Superior temporal gyrus (tissue), 1 donor: ENCODE results near the gene RABEP1.
"Not testable (repeated sequence)": the region's sequence is repeated elsewhere in the genome, so short reads cannot be mapped to it uniquely, and the experiment has no call there.

Source experiments
- DNase-seq: peaks from one replicate; pipeline ENCODE4 v3.0.0-alpha.2; 2016; ENCODE audit errors: extremely low spot score

Gene RABEP1, protein sequence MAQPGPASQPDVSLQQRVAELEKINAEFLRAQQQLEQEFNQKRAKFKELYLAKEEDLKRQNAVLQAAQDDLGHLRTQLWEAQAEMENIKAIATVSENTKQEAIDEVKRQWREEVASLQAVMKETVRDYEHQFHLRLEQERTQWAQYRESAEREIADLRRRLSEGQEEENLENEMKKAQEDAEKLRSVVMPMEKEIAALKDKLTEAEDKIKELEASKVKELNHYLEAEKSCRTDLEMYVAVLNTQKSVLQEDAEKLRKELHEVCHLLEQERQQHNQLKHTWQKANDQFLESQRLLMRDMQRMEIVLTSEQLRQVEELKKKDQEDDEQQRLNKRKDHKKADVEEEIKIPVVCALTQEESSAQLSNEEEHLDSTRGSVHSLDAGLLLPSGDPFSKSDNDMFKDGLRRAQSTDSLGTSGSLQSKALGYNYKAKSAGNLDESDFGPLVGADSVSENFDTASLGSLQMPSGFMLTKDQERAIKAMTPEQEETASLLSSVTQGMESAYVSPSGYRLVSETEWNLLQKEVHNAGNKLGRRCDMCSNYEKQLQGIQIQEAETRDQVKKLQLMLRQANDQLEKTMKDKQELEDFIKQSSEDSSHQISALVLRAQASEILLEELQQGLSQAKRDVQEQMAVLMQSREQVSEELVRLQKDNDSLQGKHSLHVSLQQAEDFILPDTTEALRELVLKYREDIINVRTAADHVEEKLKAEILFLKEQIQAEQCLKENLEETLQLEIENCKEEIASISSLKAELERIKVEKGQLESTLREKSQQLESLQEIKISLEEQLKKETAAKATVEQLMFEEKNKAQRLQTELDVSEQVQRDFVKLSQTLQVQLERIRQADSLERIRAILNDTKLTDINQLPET

DNA sequence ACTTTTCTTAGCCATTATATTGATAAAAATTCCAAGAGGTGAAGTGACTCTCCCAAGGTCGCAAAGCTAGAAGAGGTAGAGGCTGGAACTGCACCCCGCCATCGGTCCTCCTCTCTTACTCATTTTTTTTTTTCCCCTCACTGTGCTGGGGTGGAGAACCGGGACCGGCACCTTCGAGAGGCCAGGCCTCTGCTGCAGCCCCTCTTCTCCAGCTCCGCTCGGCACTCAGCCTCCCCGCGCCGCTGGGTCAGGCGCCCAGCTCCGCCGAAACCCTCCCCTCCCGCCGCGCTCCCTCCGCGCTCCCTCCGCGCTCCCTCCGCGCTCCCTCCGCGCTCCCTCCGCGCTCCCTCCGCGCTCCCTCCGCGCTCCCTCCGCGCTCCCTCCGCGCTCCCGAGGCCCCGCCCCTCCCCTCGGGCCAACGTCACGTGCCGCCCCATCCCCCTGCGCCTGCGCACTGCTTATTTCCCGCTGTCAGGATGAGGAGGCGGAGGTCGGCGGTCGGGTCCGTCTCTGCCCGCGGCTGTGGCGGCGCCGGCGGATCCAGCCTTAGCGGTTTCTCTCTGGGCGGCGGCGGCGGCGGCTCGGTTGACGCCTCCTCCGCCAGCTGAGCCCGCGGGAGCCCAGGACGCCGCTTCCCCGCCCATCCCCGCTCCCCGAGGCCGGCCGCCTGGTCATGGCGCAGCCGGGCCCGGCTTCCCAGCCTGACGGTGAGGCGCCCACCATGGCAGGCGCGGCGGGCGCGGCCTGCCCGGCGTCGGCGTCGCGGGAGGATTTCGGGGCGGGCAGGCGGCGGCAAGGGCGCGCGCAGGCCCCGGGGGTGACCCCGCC is at the start of gene RABEP1:
RABEP1 (plus strand) TSS at position 471 of the 828 bp plus-strand sequence; CDS start at position 674, 203 bp downstream.
- DNase-seq, result peak; percentile 83

DNA sequence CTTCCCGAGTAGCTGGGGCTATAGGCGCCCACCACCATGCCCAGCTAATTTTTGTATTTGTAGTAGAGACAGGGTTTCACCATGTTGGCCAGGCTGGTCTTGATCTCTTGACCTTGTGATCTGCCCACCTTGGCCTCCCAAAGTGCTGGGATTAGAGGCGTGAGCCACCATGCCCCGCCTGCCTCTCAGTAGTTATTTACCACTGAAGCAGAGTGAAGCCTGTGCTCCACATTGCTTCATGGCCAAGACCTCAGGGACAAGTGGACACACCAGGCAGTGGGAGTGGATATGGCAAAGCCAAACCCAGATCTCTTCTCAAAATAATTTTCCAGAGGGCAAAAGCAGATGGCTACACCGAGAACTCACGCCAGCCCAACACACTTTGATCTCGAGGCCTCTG is 48.6 kb upstream of the RABEP1 start:
- DNase-seq, result not testable (repeated sequence)

DNA sequence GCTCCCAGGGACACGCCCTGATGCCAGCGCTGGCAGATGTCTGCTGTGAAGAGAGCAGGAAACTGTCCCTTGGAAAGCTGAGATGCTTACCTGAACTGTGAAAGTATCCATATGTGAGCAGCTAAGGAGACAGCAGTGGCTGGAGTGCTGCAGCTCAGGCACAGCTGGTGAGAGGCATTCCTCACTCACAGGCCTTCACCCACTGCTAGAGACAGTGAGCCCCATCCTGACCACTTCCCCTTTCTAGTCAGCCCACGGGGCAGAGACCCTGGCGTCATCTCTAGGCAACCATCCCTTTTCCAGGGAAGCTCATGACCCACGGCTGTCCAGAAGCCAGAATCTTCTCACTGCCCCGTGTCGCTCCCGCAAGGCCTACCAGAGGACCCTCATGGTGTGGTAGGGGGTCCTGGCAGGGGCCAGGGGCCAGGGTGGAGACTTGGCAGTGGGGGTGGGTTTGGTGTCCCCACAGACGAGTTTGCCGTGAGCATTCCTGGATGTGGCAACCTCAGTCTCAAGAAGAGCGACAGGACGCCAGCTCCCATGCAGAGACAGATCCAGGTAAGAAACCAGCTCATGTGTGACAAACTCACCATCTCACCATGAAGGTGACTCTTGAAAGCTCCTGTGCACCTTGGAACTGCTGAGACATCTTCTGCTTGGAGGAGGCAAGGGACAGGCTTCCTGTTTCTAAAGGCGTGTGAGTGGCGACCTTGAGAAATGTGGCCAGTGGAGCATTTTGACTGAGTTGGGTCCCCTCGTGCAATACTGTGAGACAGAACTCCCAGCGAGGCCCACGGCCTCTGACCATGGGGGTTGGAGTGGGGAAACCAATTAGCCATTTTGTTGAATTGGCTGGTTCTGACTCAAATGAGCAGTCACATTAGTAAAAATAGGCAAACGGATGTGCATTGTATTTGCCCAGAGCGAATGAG is 47.2 kb upstream of the RABEP1 start, which contains the start of gene SCIMP:
SCIMP (minus strand) TSS at position 216 of the 932 bp plus-strand sequence; CDS start at position 111, 105 bp downstream.
- peak; percentile 17 for DNase-seq

DNA sequence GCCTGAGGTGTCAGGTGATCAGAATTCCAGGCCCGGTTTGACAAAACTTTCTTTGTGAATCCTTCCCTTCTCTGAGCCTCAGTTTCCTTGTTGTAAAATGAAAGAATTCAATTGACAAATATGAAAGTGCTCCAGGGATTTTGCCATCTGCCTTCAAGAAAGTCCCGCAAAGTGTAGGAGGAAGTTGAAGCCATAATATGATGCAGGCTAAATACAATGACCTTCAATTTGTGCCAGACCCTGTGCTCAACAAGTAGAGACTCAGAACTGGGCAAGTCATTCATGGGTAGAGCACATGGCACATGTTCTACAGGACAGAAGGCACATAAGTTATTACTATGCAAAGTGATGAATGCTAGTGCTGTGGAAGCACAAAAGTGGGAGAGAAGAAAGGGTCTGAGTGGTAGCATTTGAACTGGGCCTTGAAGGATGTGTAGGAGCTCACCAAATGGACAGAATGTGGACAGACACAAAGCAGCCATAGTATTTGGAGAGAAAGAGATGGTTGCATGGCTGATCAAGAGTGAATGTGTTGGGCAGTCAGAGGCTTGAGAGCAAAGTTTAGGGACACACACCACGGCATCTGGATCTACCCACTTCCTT is 45.0 kb upstream of the RABEP1 start:
- no peak for DNase-seq

DNA sequence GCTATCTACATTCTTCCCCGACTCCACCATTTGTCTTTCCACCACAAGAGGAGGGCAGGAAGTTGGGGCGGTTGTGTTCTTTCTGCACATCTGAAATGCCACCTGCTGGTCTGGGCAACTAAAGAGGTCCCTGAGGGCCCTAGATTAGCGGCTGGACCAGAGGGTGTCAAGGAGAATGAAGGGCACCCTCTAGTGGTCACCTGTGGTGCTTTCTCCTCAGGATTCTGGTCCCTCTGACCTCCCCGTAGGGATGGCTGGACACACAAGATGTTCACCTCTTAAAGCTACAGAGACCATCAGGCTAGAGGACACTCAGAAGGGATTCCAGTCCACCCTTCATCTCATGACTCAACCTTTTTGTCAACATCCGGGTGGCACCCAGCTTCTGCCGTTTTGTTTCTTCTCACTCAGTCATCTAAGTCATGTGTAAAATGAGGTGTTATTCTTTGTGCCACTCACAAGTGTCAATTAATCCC is 44.5 kb upstream of the RABEP1 start:
- peak; percentile 29 for DNase-seq

DNA sequence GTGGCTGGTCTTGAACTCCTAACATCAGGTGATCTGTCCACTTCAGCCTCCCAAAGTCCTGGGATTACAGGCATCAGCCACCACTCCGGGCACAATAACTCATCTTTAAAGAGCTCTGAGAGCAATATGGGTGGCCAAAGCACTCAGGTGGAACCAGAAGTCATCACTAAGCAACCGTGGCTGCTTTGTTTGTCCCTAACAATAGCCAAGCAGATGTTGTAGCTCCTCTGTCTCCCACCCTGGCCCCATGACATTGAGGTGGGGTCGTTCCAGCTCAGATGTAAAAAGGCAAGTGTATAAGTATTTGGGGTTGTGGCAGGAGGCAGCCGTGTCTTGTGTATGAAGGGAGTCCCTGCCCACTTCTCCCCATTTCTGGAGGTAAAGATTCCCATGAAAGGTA is 43.8 kb upstream of the RABEP1 start:
- no peak for DNase-seq

DNA sequence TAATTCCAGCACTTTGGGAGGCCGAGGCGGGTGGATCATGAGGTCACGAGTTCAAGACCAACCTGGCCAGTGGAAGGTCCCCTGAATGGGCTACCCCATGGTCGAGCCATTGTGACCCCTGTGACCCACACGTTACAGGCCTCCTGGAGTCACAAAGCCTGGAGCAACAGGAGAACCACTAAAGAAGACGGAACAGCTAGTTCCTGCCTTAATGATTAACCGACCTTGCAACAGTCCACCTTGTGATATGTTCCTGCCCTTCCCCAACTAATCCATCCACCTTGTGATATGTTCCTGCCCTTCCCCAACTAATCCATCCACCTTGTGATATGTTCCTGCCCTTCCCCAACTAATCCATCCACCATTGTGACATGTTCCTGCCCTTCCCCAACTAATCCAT is 42.3 kb upstream of the RABEP1 start:
- not testable (repeated sequence) for DNase-seq

DNA sequence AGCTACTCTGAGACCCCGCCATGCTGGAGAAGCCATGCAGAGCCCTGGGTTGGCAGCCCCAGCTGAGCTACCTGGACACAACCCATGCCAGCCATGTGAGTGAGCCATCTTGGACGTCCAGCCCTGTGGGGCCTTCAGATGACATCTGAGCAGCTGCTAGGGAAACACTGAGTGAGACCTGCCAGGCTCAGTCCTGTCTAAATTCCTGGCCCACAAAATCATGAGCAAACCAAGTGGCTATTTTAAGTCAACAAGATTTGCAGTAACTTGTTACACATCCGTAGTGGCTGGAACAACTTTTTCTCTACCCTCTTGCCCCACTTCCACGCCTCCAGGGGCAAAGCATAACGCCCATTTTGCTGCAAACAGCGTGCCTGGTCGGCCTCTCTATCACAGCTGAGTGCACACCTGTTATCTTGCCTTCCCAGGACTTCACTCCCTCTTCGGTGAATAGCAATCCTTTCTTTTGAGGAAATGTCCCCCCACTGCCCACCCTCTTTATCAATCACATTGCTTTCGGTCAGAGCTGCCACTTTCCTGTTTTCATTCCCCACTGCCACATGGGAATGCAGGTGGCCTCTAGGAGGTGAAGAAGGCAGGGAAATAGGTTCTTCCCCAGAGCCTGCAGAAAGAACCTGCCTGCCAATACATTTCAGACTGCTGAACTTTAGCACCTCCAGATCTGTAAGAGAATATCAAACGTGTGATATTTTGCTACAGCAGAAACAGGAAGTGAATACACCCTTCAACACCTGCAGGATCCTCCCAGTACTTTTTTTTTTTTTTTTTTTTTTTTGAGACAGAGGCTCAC is 40.0 kb upstream of the RABEP1 start:
- DNase-seq, result no peak

DNA sequence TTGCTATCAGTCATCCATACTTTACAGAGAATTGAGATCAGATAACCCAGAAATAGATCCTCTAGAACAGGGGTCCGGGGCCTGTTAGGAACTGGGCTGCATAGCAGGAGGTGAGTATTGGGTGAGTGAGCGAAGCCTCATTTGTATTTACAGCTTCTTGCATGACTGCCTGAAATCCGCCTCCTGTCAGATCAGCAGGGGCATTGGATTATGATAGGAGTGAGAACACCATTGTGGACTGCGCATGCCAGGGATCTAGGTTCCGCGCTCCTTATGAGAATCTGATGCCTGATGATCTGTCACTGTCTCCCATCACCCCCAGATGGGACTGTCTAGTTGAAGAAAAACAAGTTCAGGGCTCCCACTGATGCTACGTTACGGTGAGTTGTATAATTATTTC is 34.5 kb upstream of the RABEP1 start:
- no peak for DNase-seq

DNA sequence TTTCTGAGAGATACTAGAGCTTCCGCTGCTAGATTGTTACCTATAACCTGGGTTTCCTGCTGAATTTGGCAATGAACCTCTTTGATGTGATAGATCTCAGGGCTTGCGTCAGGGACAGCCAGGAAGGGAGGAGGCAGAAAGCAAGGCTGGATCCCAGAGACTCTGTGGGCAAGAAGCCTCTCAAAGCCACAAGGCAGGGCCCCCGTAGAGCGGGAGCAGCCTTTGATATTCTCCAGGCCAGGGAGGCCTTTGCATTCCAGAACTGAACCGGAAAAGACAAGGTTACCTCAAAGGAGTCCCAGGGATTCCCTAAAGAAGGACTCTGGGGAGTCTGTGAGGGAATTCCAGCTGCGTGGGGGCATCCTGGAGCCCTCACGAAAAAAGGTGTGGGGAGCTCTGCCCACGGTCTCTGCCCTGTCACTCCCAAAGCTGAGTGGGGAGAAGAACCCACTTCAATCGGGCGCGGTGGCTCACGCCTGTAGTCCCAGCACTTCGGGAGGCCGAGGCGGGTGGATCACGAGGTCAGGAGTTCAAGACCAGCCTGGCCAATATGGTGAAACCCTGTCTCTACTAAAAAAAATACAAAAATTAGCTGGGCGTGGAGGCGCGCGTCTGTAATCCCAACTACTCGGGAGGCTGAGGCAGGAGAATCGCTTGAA is 33.1 kb upstream of the RABEP1 start:
- DNase-seq, result no peak

DNA sequence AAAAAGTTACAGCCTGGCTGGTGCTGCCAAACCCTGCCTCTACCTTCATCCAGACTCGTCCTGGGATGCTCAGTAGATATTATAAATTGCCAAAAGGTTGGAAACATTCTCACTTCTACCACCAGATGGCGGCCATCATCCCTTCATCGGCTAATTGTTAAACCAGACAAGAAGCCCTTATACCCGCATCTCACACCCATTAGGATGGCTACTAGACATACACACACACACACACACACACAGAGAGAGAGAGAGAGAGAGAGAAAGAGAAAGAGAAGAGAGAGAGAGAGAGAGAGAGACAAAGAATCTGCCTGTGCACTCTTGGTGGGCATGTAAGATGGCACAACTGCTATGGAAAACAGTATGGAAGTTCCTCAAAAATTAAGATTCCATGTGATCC is 32.5 kb upstream of the RABEP1 start:
- peak; percentile 92 for DNase-seq

DNA sequence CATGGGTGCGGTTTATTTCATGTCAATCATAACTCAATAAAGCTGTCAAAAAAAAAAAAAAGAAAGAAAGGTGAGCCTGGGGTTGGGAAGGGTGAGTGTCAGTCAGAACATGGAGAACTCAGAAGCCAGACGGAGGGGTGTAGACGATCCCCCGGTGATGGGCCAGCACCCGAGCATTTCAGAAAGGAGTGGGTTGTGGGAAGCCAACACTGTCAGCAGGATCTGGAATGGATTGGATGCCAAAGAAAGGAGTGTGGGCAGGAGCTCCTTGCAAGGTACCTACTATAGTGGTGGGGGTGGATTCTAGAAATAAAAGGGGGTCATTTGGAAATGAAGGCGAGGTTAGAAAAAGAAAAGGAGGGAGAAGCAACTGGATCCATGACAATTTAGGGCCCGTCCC is 27.7 kb upstream of the RABEP1 start:
- DNase-seq, result no peak

DNA sequence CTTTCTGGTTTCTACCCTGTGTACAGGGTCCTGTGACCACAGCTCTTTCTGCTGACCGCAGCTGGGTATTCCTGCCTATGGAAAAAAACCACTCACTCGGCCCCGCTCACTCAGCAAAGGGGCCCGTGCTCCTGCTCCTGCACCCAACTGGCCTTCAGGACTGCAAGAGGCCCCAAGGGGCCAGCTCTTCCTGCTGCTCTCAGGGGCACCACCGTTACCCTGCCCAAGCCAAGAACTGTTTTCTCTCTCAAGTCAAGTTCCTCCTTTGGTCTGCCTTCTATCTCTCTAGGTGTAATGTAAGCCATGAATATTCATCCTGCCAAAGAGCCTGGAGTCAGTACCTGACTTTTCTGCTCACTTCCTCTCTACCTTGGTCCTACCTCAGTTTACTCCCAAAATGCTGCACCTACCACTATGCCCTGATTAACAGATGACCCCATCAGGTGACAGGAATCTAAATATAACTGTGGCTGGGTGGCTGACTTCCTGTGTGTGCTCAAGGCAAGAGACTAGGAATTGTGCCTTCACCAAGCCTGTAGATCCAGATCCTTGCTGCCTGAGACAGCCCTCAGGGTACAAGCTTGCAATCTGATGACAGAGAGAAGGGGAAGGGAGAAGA is 27.1 kb upstream of the RABEP1 start:
- peak; percentile 16 for DNase-seq

DNA sequence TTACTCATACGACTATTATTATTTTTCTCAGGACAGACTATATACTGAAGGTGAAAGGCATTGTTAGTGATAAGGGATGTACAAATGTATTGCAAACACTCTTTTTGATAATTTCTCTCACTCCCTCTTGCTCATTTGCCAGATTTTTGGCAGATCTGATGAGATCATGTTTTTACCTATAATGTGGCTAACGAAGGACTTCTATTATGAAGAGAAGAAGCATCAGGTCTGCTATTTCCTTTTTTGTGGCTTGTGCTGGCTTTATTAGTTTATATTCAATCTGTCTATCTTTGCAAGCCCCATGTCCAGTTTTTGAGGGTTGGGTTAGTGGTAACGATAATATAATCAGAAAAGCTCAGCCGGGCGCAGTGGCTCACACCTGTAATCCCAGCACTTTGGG is 25.0 kb upstream of the RABEP1 start:
- no peak for DNase-seq

DNA sequence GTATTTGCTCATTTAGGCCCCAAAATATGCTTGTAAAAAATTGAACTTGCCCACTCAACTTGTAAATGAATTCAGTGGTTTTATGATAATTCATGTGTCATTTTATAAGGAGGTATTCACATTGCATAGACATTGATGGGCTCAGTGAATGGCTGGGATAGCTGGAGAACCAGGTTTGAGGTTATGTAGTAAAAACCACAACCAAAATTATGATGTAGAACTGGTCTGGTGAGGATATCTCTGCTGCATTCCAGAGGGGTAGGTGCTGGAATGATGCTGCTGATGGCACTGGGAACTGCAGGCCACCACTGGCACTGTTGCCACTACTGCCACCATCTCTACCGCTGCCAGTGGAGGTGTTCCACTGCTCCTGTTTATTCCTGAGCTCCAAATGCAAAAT is 21.5 kb upstream of the RABEP1 start:
- no peak for DNase-seq

DNA sequence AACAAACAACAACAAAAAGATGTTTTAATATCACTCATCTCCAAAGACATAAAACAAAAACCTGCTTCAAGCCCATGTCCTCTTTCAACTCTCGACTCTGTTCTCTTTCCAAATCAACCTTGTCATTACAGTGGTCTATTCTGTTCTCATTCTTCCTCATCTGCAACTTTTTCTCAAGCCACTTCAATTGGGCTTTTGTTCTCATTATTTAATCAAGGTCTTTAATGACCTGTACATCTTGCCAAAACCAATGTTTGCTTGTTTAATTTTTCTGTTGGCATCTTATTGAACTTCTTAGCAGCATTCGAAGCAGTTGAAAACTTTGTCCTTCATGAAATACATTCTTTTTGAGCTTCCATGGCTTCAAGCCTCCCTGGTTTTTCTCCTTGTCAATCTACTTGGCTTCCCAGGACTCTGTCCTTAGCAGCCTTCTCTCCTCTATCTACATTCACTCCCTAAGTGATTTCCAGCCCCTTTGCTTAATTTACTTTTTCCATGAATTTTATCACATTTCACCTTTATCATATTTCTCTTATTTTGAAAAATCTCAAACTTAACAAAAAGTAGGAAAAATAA is 19.6 kb upstream of the RABEP1 start:
- DNase-seq, result no peak

DNA sequence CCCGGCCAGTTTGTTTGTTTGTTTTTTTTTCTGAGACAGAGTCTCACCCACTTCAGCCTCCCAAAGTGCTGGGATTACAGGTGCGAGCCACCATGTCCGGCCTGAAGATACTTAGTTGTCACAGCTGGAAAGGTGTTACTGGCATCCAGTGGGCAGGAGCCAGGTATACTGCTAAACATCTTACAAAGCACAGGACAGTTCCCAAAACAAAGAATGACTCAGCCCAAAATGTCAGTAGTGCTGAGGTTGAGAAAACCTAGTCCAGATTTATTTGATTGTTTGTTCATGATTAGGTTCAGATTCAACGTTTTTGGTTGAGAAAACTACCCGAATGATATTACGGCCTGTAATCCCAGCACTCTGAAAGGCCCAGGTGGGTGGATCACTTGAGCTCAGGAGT is 18.6 kb upstream of the RABEP1 start:
- no peak for DNase-seq

DNA sequence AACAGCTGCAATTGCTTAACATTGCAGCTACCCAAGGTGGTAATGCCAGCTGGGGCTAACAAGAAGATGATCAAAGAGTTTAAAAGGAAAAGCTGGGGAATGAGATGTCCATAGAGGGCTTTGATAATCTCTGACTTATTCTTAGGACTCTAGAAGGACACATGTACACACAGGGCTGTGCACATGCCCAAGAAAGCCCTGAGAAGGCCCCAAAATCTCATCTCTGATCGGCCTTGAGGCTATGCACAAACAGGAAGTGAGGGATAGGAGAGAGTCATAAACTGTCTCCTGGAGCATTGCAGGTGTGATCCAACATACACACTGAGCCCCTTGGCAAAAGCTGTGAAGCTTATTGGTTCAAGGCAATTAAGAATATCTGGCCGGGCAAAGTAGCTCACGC is 17.2 kb upstream of the RABEP1 start:
- DNase-seq, result no peak
